ENCODE data around the gene SLC4A4.

DNA sequence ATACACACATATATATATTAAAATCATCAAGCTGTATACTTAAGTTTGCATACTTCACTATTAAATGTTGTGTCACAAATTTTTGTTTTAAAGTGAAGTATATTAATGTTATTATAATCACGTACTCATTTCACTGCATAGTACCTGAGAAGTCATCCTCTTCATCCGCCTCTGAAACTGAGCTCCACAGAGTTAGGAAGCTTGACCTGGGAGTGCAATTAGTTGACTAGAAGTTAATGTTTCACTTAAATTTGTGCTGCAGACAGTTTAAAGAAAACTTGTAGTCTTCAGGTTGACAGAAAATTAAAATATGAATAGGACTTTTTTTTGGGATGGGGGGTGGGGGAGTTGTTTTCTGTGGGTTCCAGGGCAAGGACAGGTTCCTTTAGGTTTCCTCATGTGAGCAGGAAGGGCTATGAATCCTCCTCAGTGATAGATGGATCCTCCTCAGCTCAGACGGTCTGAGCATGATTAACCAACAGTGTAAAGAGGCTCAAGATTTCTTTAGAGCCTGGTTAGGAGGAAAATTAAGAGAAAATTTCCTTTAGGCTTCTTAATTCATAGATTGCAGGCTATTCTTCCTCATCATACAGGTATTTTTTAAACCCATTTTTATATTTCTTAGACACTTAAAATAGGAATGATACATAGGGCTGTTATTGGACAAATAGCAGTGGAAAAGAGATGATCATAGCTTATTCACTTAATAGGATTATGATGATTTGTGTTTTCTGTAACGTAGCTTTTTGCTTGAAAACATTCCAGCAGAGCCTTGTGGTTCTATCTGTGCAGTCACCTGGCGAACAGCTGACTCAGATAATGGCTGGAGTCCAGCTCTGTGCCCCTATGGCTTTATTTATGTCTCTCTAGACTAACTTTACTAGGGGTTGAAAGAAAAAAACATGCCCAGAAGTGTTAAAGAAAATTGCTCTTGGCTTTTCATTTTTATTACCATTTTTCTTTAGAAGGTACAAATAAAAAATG, 102.7 kb downstream of the SLC4A4 start:
- TF ChIP-seq, protein P1, sequence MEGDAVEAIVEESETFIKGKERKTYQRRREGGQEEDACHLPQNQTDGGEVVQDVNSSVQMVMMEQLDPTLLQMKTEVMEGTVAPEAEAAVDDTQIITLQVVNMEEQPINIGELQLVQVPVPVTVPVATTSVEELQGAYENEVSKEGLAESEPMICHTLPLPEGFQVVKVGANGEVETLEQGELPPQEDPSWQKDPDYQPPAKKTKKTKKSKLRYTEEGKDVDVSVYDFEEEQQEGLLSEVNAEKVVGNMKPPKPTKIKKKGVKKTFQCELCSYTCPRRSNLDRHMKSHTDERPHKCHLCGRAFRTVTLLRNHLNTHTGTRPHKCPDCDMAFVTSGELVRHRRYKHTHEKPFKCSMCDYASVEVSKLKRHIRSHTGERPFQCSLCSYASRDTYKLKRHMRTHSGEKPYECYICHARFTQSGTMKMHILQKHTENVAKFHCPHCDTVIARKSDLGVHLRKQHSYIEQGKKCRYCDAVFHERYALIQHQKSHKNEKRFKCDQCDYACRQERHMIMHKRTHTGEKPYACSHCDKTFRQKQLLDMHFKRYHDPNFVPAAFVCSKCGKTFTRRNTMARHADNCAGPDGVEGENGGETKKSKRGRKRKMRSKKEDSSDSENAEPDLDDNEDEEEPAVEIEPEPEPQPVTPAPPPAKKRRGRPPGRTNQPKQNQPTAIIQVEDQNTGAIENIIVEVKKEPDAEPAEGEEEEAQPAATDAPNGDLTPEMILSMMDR (IDR thresholded peaks at IDR 0.05; ENCODE audit: low read depth, low read length, poor library complexity, severe bottlenecking): no peak
- TF ChIP-seq EZH2phosphoT487 (IDR thresholded peaks at IDR 0.05; ENCODE audit: borderline replicate concordance, low read length): no peak
